SK-N-SH treated with all-trans-retinoic acid at 6 μM for 48 hours (cell line): Measurements from ENCODE around the gene CNTN4.

ENCODE experiments used
- PATZ1 ChIP-seq: fragments of 250-450 bp; sonication (Bioruptor Pico); IDR thresholded peaks from 2 replicates; pipeline ENCODE4 v1.8.0; 2020; ENCODE audit warnings: mild to moderate bottlenecking, moderate library complexity, borderline replicate concordance
- RARB ChIP-seq: fragments of 250-450 bp; sonication (Bioruptor Pico); IDR thresholded peaks from 2 replicates; pipeline ENCODE4 v1.8.0; 2021; ENCODE audit warnings: mild to moderate bottlenecking, moderate library complexity
- ZC3H10 ChIP-seq: fragments of 250-450 bp; sonication (Bioruptor Pico); IDR thresholded peaks from 2 replicates; pipeline ENCODE4 v1.5.1; 2021; ENCODE audit warnings: mild to moderate bottlenecking, moderate library complexity
- ZFP3 ChIP-seq: fragments of 250-450 bp; sonication (Bioruptor Pico); IDR thresholded peaks from 2 replicates; pipeline ENCODE4 v1.5.0; 2020; ENCODE audit warnings: mild to moderate bottlenecking, moderate library complexity
- ZNF8 ChIP-seq: fragments of 450-650 bp; formaldehyde crosslinking; IDR thresholded peaks from 2 replicates; pipeline ENCODE4 v1.5.0; 2020; ENCODE audit warnings: mild to moderate bottlenecking, moderate library complexity

- TF ChIP-seq ZFP3 (no peak), ZC3H10 (CRISPR knock-in tag) (no peak), PATZ1 (CRISPR knock-in tag) (no peak), ZNF8 (CRISPR knock-in tag) (no peak), RARB (CRISPR knock-in tag) (no peak)
These were observed 748.6 kb downstream of the CNTN4 start for GRCh38 chr3:2847062-2847841.
